GM08714 (cell line): ENCODE measurements around the gene CTAGE4.
"Not testable (repeated sequence)": the region's sequence is repeated elsewhere in the genome, so short reads cannot be mapped to it uniquely, and the experiment has no call there.

Experiments
- H3K4me3 ChIP-seq: fragments of 200-500 bp; sonication (Bioruptor generic); 2 replicates; pipeline ENCODE4 v1.5.1; 2014; ENCODE audit warnings: mild to moderate bottlenecking, low read length, inconsistent platforms
- ZNF274 ChIP-seq: IDR thresholded peaks from 2 replicates; pipeline ENCODE4 v1.6.1; 2012; ENCODE audit warnings: mild to moderate bottlenecking, low read depth, low read length

The CTAGE4 gene, protein sequence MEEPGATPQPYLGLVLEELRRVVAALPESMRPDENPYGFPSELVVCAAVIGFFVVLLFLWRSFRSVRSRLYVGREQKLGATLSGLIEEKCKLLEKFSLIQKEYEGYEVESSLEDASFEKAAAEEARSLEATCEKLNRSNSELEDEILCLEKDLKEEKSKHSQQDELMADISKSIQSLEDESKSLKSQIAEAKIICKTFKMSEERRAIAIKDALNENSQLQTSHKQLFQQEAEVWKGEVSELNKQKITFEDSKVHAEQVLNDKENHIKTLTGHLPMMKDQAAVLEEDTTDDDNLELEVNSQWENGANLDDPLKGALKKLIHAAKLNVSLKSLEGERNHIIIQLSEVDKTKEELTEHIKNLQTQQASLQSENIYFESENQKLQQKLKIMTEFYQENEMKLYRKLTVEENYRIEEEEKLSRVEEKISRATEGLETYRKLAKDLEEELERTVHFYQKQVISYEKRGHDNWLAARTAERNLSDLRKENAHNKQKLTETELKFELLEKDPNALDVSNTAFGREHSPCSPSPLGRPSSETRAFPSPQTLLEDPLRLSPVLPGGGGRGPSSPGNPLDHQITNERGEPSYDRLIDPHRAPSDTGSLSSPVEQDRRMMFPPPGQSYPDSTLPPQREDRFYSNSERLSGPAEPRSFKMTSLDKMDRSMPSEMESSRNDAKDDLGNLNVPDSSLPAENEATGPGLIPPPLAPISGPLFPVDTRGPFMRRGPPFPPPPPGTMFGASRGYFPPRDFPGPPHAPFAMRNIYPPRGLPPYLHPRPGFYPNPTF

DNA sequence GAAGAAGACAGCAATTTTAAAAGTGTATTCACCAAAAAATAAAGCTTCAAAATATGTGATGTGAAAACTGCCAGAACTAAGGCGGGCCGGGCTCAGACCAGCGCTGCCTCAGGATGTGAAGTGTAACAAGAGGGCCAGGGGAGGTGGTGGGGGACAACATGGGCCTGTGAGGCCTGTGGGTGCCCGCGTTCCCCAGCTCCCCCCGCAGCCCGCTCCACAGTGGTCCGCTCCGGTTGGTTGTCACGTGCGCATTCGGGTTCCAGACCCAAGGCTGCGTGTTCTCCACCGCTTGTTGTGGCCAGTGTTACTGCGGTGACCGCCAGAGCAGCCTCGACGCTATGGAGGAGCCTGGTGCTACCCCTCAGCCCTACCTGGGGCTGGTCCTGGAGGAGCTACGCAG lies at the start of gene CTAGE4:
TSS of gene CTAGE4 (plus strand) at position 301 of the 400 bp plus-strand sequence. CDS start at position 339, 38 bp downstream.
- H3K4me3 ChIP-seq, result not testable (repeated sequence)

- no peak for TF ChIP-seq ZNF274
- no peak overlapping the region for H3K4me3 ChIP-seq
Observed at GRCh38 chr7:144134116-144134515, 49.1 kb upstream of the CTAGE4 start.

DNA sequence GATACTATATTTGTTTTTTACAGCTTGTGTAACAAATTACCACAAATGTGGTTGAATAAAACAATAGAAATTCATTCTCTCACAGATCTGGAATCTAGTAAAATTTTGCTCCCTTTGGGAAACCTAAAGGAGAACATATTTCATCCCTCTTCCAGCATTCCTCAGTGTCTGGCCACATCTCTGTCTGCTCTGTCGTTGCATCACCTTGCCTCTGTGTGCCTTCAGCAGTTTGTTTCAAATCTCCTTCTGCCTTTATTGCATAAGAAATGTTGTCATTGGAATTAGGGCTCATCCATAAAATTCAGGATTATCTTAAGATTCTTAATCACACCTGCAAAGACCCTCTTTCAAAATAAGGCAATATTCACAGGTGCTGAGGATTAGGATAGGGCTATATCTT lies 45.8 kb upstream of the CTAGE4 start:
- no peak for TF ChIP-seq ZNF274
- no peak overlapping the region for H3K4me3 ChIP-seq

- no peak overlapping the region for H3K4me3 ChIP-seq
- TF ChIP-seq ZNF274, result no peak
Observed at GRCh38 chr7:144142187-144142586, 41.1 kb upstream of the CTAGE4 start.

GRCh38 chr7:144144426-144144825 lies 38.8 kb upstream of the CTAGE4 start:
- no peak for TF ChIP-seq ZNF274
- no peak overlapping the region for H3K4me3 ChIP-seq

DNA sequence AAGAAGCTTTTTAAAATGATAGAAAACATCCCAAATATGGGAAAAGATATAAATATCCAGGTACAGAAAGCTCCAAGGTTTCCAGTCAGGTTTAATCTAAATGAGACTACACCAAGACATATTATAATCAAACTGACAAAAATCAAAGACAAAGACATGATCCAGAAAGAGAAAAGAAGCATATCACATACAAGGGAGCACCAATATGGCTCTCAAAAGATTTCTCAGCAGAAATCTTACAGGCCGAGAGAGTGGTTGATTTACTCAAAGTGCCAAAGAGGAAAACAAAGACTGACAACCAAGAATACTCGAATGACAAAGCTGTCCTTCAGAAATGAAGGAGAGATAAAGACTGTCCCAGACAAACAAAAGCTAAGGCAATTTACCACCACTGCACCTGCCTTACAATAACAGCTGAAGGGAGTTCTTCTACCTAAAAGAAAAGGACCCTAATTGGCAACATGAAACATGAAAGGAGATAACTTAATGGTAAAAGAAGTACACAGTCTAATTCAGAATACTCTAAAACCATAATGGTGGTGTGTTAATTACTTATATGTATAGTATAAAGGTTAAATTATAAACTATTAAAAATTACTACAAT lies 34.9 kb upstream of the CTAGE4 start:
- no peak for TF ChIP-seq ZNF274
- no peak overlapping the region for H3K4me3 ChIP-seq

GRCh38 chr7:144158861-144159260 lies 24.4 kb upstream of the CTAGE4 start:
- no peak overlapping the region for H3K4me3 ChIP-seq
- no peak for TF ChIP-seq ZNF274

DNA sequence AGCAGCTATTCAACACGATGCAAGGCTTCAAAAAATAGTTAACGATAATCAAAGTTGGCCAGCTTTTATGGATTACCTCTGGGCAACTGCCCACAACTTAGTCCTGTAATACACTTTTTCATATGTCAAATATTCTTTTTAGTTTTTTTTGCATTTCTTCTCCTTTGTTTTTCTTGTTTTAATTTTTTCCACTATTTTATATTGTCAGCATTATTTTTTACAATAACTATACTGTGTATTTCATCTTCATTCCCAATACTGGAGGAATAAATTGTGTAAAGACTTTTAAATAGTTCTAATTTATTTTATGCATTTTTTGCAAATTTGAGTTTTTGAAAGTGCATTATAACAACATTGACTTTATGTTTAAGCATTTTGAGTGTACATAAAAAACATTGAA lies 18.5 kb upstream of the CTAGE4 start:
- no peak for TF ChIP-seq ZNF274

DNA sequence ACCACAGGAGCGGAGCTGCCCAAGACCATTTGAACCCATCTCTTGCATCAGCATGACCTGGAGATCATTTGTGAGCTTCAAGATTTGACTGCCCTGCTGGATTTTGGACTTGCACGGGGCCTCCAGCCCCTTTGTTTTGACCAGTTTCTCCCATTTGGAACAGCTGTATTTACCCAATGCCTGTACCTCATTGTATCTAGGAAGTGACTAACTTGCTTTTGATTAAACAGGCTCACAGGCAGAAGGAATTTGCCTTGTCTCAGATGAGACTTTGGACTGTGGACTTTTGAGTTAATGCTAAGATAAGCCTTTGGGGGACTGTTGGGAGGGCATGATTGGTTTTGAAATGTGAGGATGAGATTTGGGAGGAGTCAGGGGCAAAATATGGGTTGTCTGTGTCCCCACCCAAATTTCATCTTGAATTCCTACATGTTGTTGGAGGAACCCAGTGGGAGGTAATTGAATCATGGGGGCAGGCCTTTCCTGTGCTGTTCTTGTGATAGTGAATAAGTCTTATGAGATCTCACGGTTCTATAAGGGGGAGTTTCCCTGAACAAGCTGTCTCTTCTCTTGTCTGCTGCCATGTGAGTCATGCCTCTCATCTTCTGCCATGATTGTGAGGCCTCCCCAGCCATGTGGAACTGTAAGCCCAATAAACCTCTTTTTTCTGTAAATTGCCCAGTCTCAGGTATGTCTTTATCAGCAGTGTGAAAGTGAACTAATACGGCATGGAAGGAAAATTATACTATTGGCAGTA lies 11.5 kb upstream of the CTAGE4 start:
- not testable (repeated sequence) for H3K4me3 ChIP-seq

More for the DNA sequence above, 18.5 kb upstream of the CTAGE4 start:
- H3K4me3 ChIP-seq, result no peak overlapping the region

- TF ChIP-seq ZNF274, result no peak
- H3K4me3 ChIP-seq, result no peak overlapping the region
Observed at GRCh38 chr7:144174613-144175012, 8.7 kb upstream of the CTAGE4 start.

DNA sequence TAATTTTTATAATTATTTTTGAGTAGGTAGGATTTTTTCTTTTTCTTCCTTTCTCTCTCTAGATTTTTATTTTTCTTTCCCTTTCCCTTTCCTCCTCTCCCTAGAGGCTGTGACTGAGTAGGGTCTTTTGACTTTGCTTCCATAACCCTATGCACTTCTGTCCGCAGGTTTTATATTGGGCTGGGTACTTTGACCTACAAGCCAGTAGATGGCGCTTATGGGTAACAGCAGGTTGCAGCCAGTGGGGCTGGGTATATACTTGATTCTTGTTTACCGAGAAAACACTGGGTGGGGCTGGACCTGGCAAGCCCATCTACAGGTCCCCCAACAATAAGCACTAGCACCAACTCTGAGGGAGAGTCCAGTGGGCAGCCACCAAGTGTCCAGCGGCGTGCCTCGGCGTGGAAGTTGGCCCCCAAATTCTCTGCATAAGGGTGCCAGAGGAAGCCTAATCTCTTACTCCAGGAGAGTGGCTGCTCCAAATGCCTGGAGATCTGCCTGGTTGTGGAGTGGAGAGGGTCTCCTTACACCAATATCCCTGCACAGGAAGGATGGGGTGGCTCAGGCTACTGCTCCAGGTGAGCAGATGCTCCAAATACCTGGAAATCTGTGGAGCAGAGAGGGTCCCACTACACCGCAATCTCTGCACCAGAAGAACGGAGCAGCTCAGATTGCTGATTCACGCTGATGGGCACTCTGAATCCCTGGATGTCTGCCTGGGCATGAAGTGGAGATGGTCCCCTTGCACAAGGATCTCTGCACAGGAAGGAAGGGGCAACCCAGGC lies 4.7 kb upstream of the CTAGE4 start:
- H3K4me3 ChIP-seq, result not testable (repeated sequence)

GRCh38 chr7:144179165-144179479 lies 4.1 kb upstream of the CTAGE4 start:
- H3K4me3 ChIP-seq, result not testable (repeated sequence)

DNA sequence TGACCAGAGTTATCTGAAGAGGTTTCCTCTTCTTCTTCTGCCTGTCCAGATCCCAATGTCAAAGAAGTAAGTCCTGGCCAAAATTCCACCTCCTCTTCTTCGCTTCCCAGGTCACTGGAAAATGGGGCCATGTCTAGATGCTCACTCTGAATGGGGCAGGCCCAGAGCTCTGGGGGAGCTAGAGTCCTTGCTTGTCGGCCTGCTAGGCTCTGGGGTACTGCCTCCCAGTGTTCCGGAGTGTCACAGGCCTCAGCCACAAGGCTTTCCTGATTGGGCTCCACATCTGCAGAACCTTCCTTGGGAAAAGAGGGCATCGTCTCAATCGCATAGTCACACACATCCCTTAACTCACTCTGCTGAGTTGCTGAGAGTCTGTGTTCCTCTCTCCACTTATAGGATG lies 4.6 kb downstream of the CTAGE4 start:
- H3K4me3 ChIP-seq, result not testable (repeated sequence)

DNA sequence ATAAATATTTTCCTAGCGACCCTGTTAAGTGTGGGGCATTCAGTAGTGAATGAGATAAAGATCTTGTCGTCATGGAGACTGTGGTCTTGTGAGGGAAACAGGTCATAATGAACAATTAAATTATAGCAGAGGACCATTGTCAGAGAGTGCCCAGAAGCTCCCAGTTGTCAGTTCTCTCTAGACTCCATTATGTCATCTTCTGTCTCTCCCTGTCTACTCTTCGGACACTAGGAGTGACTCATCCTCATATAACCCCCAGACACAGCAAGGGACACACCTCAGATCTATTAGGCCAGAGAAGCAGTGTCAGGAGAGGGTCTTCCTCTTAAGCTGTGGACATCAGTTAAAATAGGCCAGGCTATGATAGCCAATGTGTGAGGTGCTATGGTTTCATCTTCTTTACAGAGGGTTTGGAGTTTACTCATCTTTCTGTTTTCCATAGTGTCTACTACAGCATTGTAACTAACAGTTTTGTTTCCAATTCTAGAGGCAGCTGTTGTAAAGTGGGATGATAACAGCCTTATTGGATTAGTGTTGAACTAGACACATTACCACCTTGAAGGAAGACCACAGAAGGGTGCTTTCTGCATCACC lies 5.4 kb downstream of the CTAGE4 start:
- not testable (repeated sequence) for H3K4me3 ChIP-seq

DNA sequence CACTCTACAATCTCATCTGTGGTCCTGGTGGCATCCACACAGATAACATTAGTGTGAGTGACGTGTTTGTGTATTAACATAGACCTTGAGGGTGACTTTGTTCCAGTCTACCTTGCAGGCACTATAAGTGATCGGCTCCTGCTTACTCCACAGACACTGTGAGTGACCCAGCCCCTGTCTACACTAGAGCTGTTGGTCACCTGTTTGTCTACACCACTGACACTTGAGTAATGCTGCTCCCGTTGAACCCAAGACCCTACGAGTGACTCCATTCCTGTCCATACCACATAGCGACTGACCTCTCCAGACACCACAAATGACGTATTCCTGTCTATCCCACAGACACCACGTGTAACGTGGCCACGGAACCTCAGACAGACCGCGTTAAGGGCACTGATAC lies 10.5 kb downstream of the CTAGE4 start:
- H3K4me3 ChIP-seq, result not testable (repeated sequence)

DNA sequence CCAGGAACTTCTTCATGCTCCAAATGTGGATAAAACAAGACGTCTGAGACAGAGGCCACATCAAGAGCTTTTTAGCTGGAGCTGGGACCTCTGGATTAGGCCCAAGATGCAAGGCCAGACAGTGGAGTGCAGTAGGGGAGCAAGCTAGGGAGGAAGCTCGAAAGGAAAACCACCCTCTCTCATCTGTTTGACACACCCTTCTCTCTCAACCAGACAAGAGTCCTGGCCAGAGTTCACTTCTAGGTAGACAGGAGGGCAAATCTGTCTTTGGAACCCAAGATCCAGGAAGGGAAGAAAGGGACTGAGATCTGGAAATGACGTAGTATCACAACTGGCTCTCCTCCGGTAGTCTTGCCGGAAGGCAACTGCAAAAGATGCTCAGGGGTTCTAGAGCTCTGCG lies 11.2 kb downstream of the CTAGE4 start:
- not testable (repeated sequence) for H3K4me3 ChIP-seq

DNA sequence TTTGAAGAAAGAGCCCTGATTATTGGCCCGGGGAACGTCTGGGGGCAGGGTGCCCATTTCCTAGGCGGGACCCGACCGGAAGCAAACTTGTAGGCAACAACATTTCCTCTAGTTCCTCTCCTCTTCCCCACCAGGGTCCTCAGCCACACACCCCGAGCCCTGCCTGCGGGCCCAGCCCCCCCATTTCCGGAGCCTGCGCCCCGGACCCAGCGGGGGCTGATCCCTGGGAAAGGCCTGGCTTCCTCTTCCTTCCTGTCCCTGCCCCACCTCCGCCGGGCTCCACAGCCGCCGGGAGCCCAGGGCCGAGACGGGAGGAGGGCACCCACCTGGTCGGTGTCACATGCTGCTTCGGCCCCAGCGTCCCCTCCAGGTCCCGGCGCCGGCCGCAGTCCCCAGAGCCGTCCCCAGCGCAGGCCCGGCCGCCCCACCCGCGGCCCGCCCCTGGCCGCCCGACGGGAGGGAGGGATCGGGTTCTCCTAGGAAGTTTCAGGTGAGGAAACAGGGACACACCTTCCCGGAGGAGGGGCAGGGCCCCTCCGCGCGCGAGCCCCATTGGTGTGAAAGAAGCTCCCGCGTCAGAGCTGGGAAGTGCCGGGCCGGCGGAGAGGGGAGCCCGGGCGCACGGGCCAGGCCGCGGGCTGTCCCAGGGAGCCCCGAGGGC lies 12.1 kb downstream of the CTAGE4 start, which contains the start of gene ARHGEF35:
TSS of gene ARHGEF35 (minus strand) at position 622 of the 661 bp plus-strand sequence. CDS start 7,450 bp downstream, outside the sequence.
- H3K4me3 ChIP-seq, result not testable (repeated sequence)

- not testable (repeated sequence) for H3K4me3 ChIP-seq
Observed at GRCh38 chr7:144198934-144199333, 15.7 kb downstream of the CTAGE4 start.
